Measurements from ENCODE around the gene NRXN2. TPM values are rescaled to one million over a fixed set of nuclear protein-coding genes. Genes with fewer than 3 reads are reported as not detected.
"Not testable (repeated sequence)": the region's sequence is repeated elsewhere in the genome, so short reads cannot be mapped to it uniquely, and the experiment has no call there.

NRXN2 gene
- total RNA-seq, 1 experiment from 2014 or later = not detected

- DNase-seq (ENCODE audit: low read depth) = no peak
Measured at GRCh38 chr11:64721359-64721699, 1.7 kb downstream of the NRXN2 start.

DNA sequence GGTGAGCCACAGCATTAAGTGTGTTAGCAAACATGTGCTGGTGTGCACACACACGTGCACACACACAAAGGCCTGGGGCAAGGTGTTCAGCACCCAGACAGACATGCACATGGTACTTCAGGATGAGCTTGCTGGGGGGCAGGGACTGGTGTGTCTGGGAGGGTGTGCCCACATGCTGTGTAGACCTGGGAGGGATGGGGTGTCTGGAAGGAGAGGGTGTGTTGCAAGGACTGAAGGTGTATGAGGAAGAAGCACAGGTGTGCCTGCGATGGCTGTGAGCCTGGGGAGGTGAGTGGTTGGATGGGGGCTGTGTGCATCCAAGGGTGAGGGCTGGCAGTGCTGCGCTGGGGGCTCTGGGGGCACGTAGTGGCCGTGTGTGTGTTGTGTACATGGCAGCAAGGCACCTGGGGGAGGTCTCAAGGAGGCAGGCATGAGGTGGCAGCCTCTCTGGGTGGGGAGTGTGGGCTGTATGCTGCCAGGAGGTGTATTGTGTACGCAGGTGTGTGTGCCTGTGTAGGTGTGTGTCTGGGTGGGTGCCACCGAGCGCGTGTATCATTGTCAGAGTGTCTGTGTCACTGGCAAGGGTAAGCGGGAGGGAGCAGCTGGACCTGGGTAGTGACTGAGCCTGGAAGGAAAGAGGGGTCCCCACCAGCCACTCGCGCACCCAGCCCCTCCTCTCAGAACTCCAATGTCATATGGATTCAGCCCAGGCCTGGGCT is 2.2 kb downstream of the NRXN2 start:
- no peak for DNase-seq (ENCODE audit: low read depth)

GRCh38 chr11:64720167-64720566 is 2.8 kb downstream of the NRXN2 start:
- DNase-seq (ENCODE audit: low read depth) = no peak

DNA sequence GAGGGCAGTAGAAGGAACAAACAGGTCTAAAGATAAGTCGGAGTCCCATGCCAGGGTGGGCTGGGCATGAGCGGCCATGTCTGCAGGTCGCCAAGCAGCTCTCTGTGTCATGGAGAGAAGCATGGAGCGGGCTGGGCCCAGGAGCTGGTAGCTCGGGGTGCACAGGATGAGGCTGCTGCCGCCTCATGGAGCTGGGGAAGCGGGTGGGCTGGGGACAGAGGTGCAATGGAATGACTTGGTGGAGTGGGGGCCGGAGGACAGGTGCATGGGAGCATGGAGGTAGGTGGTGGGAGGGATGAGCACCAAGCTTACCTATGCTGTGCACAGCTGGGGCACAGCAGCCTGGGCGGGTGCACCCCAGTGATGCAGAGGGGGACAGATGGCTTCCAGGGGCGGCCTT is 3.6 kb downstream of the NRXN2 start:
- no peak for DNase-seq (ENCODE audit: low read depth)

GRCh38 chr11:64718780-64719124 is 4.2 kb downstream of the NRXN2 start:
- no peak for DNase-seq (ENCODE audit: low read depth)

GRCh38 chr11:64718084-64718779 is 4.8 kb downstream of the NRXN2 start:
- DNase-seq (ENCODE audit: low read depth) = no peak

DNA sequence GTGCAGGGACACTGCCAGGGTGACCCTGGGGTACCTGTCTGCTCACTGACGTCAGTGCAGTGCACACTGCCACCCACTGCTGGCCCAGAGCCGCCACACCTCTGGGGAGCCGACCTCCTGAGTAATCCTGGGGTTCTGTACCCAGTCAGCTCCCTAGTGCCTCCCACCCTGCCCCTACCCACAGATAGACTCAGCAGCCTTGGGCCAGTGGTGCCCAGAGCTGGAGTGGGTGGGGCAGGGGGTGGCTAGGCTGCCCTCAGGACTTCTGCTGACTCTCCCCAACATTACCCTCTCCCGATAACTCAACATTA is 5.8 kb downstream of the NRXN2 start:
- no peak for DNase-seq (ENCODE audit: low read depth)

DNA sequence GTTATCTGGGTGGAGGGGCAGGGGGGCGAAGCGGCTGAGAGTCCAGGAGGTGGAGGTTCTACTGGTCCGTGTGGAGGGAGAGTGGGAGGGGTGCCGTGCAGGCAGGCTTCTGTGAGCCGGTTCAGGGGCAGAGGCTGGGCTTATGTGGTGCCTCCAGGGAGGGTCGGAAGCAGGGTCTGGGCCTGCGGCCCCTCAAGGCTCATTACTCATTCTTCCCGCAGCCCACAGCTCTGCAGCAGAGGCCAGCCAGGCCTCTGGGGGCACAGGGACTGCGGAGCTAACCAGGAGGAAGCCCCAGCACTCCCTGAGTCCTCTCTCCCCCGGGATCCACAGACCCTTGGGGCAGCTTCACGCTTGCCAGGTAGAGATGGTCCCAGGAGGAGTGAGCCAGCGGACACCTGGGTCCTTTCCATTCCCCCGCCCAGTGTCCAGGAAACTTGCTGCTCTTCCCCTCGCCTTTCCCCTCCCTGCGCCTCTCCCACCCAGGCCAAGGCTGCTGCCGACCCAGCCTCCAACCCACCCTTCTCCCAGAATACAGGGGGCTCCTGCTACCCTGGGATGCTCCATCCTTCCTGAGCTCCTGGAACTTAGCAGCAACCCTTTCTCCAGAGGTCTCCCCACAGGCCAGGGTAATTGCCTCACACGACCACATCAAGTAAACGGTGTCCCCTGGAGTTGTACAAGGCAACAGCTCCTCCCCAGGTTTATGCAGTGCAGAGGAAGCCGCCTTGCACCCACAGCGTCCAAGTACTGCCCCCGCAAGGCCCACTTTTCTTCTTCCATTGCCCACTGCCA is 6.3 kb downstream of the NRXN2 start:
- no peak for DNase-seq (ENCODE audit: low read depth)

DNA sequence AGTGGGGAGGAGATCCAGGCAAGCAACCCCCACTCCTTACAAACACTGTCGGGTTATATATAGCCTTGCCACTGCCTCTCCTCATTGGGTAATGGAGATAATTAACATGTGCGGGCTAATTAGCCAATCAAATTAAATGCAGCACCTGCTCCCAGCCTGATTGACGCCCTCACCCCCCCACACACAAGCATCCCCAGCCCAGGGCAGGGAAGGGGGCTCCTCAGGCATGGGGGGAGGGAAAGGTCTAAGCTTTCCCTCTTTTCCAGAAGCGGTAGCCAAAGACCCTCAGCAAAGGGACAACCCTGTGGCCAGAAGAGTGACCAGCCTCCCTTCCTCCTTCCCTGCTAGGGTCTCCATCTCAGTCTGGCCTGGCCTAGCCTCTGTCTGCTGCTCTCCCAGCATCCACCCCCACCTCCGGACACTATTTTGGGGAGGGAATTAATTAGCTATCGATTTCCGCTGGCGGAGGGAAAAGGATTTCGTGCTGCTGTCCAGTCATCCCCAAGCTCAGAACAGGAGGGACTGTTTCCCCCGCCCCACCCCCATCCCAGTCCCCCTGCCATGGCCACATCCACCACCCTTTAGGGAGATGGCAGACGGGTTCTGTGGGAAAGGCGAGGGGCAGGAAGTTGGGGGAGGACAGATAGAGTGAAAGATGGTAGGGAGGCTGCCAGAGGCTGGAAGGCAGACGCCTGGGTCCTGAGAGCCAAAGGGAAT is 7.1 kb downstream of the NRXN2 start:
- no peak for DNase-seq (ENCODE audit: low read depth)

- DNase-seq (ENCODE audit: low read depth) = no peak
Measured at GRCh38 chr11:64715110-64715509, 7.9 kb downstream of the NRXN2 start.

- no peak for DNase-seq (ENCODE audit: low read depth)
Measured at GRCh38 chr11:64714666-64715065, 8.3 kb downstream of the NRXN2 start.

GRCh38 chr11:64713781-64714363 is 9.1 kb downstream of the NRXN2 start:
- DNase-seq (ENCODE audit: low read depth) = no peak

- DNase-seq (ENCODE audit: low read depth) = no peak
Measured at GRCh38 chr11:64713016-64713707, 9.8 kb downstream of the NRXN2 start.

DNA sequence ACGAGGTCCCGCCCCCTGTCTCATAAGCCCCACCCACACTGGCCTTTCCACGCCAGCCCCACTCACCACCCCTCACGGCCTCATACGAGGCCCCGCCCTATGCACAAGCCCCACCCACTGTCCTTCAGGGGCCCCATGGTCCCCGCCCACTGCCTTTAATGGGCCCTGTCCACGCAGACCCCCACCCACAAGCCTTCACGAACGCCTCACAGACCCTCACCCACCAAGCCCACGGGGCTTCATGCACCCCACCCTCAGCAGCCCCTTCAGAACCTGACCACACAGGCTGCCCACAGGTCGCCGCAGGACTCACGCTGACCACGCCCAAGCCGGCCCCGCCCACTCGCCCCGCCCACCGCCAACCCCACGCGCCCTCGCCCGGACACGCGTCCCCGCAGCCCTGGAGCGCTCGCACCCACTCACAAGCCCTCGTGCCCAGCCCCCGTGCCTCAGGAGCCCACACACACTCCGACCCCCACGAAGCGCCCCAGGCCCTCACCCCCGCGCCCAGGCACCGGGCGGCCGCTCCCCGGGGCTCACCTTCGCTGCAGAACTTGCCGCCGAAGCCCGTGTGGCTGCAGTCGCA is 10.5 kb downstream of the NRXN2 start:
- DNase-seq (ENCODE audit: low read depth) = no peak

DNA sequence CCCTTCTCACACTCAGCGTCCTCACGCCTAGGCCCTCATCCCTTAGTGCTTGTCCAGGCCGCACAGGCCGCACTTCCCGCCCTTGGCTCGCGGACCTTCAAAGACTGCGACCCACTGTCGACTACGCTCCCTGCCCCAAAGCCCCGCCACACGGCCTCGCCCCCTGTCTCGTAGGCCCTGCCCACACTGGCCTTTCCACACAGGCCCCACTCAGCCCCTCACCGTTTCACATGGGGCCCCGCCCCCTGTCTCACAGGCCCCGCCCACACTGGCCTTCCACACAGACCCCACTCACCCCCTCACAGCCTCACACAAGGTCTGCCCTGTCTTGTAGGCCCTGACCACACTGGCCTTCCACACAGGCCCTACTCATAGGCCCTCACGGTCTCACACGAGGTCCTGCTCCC is 11.0 kb downstream of the NRXN2 start:
- DNase-seq (ENCODE audit: low read depth) = no peak

GRCh38 chr11:64711138-64711955 is 11.7 kb downstream of the NRXN2 start:
- DNase-seq (ENCODE audit: low read depth) = no peak

DNA sequence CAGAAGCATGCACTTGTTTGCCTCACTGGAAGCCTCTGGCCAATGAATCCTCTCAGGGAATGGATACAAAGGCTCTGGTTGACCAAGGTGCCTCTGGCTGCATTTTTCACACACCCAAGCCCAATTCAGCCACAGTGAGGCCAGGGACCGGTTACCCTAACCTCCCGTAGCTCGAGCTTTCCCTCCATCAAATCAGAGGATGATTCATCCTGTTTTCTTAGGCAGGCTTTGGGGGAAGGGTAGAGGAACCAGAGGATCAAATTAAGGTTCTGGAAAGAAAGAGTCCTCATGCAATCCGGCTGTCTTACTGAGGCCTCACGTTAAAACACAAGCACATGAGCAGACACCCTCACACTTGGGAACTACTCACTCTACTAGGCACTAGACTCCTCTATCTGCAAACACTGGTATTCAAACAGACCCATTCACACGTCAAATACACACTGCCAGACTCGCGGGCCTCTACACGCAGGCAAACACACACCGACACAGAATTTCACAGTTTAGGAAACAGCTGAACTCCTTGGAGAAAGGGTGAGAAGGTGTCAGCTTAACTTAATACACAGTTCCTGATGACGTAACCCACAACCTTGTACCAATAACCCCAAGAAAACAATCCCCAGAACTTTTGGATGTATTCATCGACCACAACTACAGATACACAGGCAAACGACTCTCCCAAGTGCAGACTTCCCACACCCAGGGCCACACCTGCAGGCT is 12.4 kb downstream of the NRXN2 start:
- DNase-seq (ENCODE audit: low read depth) = peak; percentile 39

GRCh38 chr11:64705501-64705900 is 17.5 kb downstream of the NRXN2 start:
- no peak for DNase-seq (ENCODE audit: low read depth)

- DNase-seq (ENCODE audit: low read depth) = no peak
Measured at GRCh38 chr11:64703048-64703447, 19.9 kb downstream of the NRXN2 start.

DNA sequence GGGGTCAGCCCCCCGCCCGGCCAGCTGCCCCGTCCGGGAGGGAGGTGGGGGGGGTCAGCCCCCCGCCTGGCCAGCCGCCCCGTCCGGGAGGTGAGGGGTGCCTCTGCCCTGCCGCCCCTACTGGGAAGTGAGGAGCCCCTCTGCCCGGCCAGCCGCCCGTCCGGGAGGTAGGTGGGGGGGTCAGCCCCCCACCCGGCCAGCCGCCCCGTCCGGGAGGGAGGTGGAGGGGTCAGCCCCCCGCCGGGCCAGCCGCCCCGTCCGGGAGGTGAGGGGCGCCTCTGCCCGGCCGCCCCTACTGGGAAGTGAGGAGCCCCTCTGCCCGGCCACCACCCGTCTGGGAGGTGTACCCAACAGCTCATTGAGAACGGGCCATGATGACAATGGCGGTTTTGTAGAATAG is 21.0 kb downstream of the NRXN2 start:
- not testable (repeated sequence) for DNase-seq (ENCODE audit: low read depth)
